GM21737 (cell line): Measurements from ENCODE around the gene OR51S1.
"Not testable (repeated sequence)": the region's sequence is repeated elsewhere in the genome, so short reads cannot be mapped to it uniquely, and the experiment has no call there.

Experiments
- ATAC-seq: cut with Tn5 transposase; IDR thresholded peaks from one replicate; pipeline ENCODE4 v1.9.1; 2021; ENCODE audit warnings: mild to moderate bottlenecking, moderate library complexity; ENCODE audit not compliant: unreplicated experiment

Gene OR51S1

GRCh38 chr11:4808476-4808875, 40.5 kb downstream of the OR51S1 start:
- ATAC-seq, result no peak

- no peak for ATAC-seq
Measured at GRCh38 chr11:4804280-4804679, 44.7 kb downstream of the OR51S1 start, which contains the start of gene OR52R1. TSS of gene OR52R1 (minus strand) at chr11:4804380. CDS start at chr11:4804380, 0 bp downstream.

GRCh38 chr11:4801316-4801715, 47.7 kb downstream of the OR51S1 start:
- ATAC-seq, result not testable (repeated sequence)

GRCh38 chr11:4798427-4799183, 50.4 kb downstream of the OR51S1 start:
- ATAC-seq, result no peak
